SK-N-SH (cell line): ENCODE data around the gene DAZAP2. TPM values are rescaled to one million over a fixed set of nuclear protein-coding genes. Genes with fewer than 3 reads are reported as not detected.

Experiments used
- CTCF ChIA-PET: fragments of 300-600, 350-600 bp; formaldehyde crosslinking; extraction: SDS; loops from one replicate; lab custom pipeline; 2021; lab: Yijun Ruan, JAX
- POLR2A ChIA-PET: fragments of 350-600 bp; sonication (Branson Sonifier 250); formaldehyde crosslinking; extraction: SDS; loops from one replicate; lab custom pipeline; 2020; ENCODE audit warnings: antibody characterized with exemption, inconsistent platforms; lab: Yijun Ruan, JAX
- DNase-seq: peaks from one replicate; pipeline ENCODE4 v3.0.0; 2012
- H2AFZ ChIP-seq: fragments of 200-600 bp; sonication (generic); 2 replicates; pipeline ENCODE4 v1.8.1; 2016; ENCODE audit warnings: antibody characterized with exemption, mild to moderate bottlenecking, low read depth
- H3F3A ChIP-seq: fragments of 200-600 bp; sonication (generic); replicated peaks from 2 replicates; pipeline ENCODE3; 2016; ENCODE audit warnings: antibody characterized with exemption, mild to moderate bottlenecking; ENCODE audit not compliant: insufficient read depth
- H3K27ac ChIP-seq, 2 experiments: fragments of 200-500 bp in 1 of 2; fragments of 200-600 bp in 1 of 2; sonication (Bioruptor generic) in 1 of 2; sonication (generic), shearing (Covaris generic) in 1 of 2; 2 replicates each; pipeline versions ENCODE4 v1.5.1 to v1.6.1; 2014 to 2016; ENCODE audit warnings: low read depth in 2 of 2, inconsistent platforms in 1 of 2, low read length in 1 of 2, mild to moderate bottlenecking in 1 of 2, mixed read lengths in 1 of 2
- H3K27me3 ChIP-seq: fragments of 200-600 bp; sonication (generic), shearing (Covaris generic); 2 replicates; pipeline ENCODE4 v1.6.1; 2016; ENCODE audit warnings: mixed run types; ENCODE audit not compliant: insufficient read depth
- H3K36me3 ChIP-seq, 2 experiments: fragments of 200-500 bp in 1 of 2; fragments of 200-600 bp in 1 of 2; sonication (Bioruptor generic) in 1 of 2; sonication (generic) in 1 of 2; replicated peaks in 1 of 2; 2 replicates each; pipeline versions ENCODE3 to v1.5.1; 2014 to 2016; ENCODE audit warnings: low read length in 1 of 2, mild to moderate bottlenecking in 1 of 2; ENCODE audit not compliant: insufficient read depth in 2 of 2, control insufficient read depth in 1 of 2
- H3K4me1 ChIP-seq, 2 experiments: fragments of 200-500 bp in 1 of 2; fragments of 200-600 bp in 1 of 2; sonication (Bioruptor generic) in 1 of 2; sonication (generic), shearing (Covaris generic) in 1 of 2; 2 replicates each; pipeline versions ENCODE4 v1.5.1 to v1.6.1; 2014 to 2016; ENCODE audit warnings: low read depth in 1 of 2, low read length in 1 of 2, mixed run types in 1 of 2; ENCODE audit not compliant: insufficient read depth in 2 of 2, control insufficient read depth in 1 of 2
- H3K4me2 ChIP-seq: fragments of 200-600 bp; sonication (generic), shearing (Covaris generic); 2 replicates; pipeline ENCODE4 v1.6.1; 2017; ENCODE audit warnings: mixed run types
- H3K4me3 ChIP-seq, 2 experiments: fragments of 200-500 bp in 1 of 2; fragments of 200-600 bp in 1 of 2; sonication (Bioruptor generic) in 1 of 2; sonication (generic), shearing (Covaris generic) in 1 of 2; 2 replicates each; pipeline versions ENCODE4 v1.5.1 to v1.8.1; 2014 to 2016; ENCODE audit warnings: low read depth in 2 of 2, inconsistent platforms in 1 of 2, low read length in 1 of 2, mild to moderate bottlenecking in 1 of 2, mixed read lengths in 1 of 2, moderate library complexity in 1 of 2
- H3K79me2 ChIP-seq: fragments of 200-600 bp; sonication (generic); 2 replicates; pipeline ENCODE4 v1.8.1; 2017; ENCODE audit warnings: mild to moderate bottlenecking; ENCODE audit not compliant: insufficient read depth
- H3K9ac ChIP-seq: fragments of 200-600 bp; sonication (generic); 2 replicates; pipeline ENCODE4 v1.6.1; 2017; ENCODE audit warnings: mixed run types
- H3K9me2 ChIP-seq: fragments of 200-600 bp; sonication (generic); 2 replicates; pipeline ENCODE4 v1.6.1; 2017; ENCODE audit warnings: mixed run types
- H3K9me3 ChIP-seq: fragments of 200-600 bp; sonication (generic); 2 replicates; pipeline ENCODE4 v1.6.1; 2017; ENCODE audit warnings: mixed run types, mild to moderate bottlenecking, moderate library complexity
- H4K20me1 ChIP-seq: fragments of 200-600 bp; sonication (generic); 2 replicates; pipeline ENCODE4 v1.6.1; 2017; ENCODE audit warnings: mild to moderate bottlenecking, mixed run types; ENCODE audit not compliant: insufficient read depth
- EP300 ChIP-seq, 2 experiments: IDR thresholded peaks; 2 replicates each; pipeline versions ENCODE4 v1.4.0 to v1.6.1; 2012; ENCODE audit warnings: borderline replicate concordance in 1 of 2, low read depth in 1 of 2, low read length in 1 of 2
- FOSL2 ChIP-seq: IDR thresholded peaks from 2 replicates; pipeline ENCODE4 v1.4.0; 2012; ENCODE audit warnings: low read depth, mild to moderate bottlenecking, moderate library complexity, borderline replicate concordance
- FOXJ3 ChIP-seq: sonication (generic); formaldehyde crosslinking; IDR thresholded peaks from 2 replicates; pipeline ENCODE4 v1.5.1; 2020; ENCODE audit warnings: mild to moderate bottlenecking, missing genetic modification reagents
- FOXM1 ChIP-seq: IDR thresholded peaks from 2 replicates; pipeline ENCODE4 v1.4.0; 2012; ENCODE audit warnings: low read depth, mild to moderate bottlenecking
- GATA2 ChIP-seq: sonication (generic); formaldehyde crosslinking; IDR thresholded peaks from 2 replicates; pipeline ENCODE4 v1.5.0; 2020; ENCODE audit warnings: mild to moderate bottlenecking, missing genetic modification reagents
- JUND ChIP-seq: IDR thresholded peaks from 2 replicates; pipeline ENCODE4 v1.4.0; 2012
- MEF2A ChIP-seq: IDR thresholded peaks from 2 replicates; pipeline ENCODE4 v1.4.0; 2012; ENCODE audit warnings: low read depth, borderline replicate concordance
- MXI1 ChIP-seq: IDR thresholded peaks from 2 replicates; pipeline ENCODE4 v1.6.1; 2012; ENCODE audit warnings: mild to moderate bottlenecking, low read depth, low read length, improper control_type of control experiment
- RXRA ChIP-seq: IDR thresholded peaks from 2 replicates; pipeline ENCODE4 v1.4.0; 2012; ENCODE audit warnings: low read depth, mild to moderate bottlenecking, borderline replicate concordance
- SIN3A ChIP-seq: IDR thresholded peaks from 2 replicates; pipeline ENCODE4 v1.6.1; 2012; ENCODE audit warnings: low read depth, mild to moderate bottlenecking, low read length, moderate library complexity, borderline replicate concordance
- TCF12 ChIP-seq: IDR thresholded peaks from 2 replicates; pipeline ENCODE4 v1.4.0; 2012
- WGBS: methylation state at CpG from one replicate; pipeline ENCODE4 v1.1.6; 2017; ENCODE audit warnings: low lambda C conversion rate; 5-methylcytosine and 5-hydroxymethylcytosine counted together
- polyA plus RNA-seq, 3 experiments: library from polyadenylated mRNA; depleted of rRNA; stranded (reverse); fragments of >200 nt; gene quantifications; 2 replicates each; pipeline ENCODE4 v1.2.3, GENCODE V29; 2012
- TF ChIP-seq, protein P1 (sequence below): IDR thresholded peaks from 2 replicates; pipeline ENCODE4 v1.4.0; 2012; ENCODE audit warnings: low read depth, borderline replicate concordance
- TF ChIP-seq, protein P2 (sequence below): fragments of 150-350 bp; IDR thresholded peaks from 2 replicates; pipeline ENCODE4 v1.6.1; 2016; ENCODE audit warnings: mild to moderate bottlenecking, low read depth, low read length
- TF ChIP-seq, protein P3 (sequence below): IDR thresholded peaks from 2 replicates; pipeline ENCODE4 v1.6.1; 2012; ENCODE audit warnings: mild to moderate bottlenecking, low read depth, low read length, moderate library complexity
- TF ChIP-seq, protein P4 (sequence below): IDR thresholded peaks from 2 replicates; pipeline ENCODE4 v1.4.0; 2012; ENCODE audit warnings: low read depth, borderline replicate concordance
- TF ChIP-seq, protein P5 (sequence below): fragments of 200-600 bp; sonication (generic); IDR thresholded peaks from 2 replicates; pipeline ENCODE4 v1.6.1; 2017; ENCODE audit warnings: antibody characterized with exemption, mild to moderate bottlenecking, moderate library complexity

Gene DAZAP2
- polyA plus RNA-seq, 1 of the 3 experiments (the other 2 are of a cell fraction): 274 TPM

DNA sequence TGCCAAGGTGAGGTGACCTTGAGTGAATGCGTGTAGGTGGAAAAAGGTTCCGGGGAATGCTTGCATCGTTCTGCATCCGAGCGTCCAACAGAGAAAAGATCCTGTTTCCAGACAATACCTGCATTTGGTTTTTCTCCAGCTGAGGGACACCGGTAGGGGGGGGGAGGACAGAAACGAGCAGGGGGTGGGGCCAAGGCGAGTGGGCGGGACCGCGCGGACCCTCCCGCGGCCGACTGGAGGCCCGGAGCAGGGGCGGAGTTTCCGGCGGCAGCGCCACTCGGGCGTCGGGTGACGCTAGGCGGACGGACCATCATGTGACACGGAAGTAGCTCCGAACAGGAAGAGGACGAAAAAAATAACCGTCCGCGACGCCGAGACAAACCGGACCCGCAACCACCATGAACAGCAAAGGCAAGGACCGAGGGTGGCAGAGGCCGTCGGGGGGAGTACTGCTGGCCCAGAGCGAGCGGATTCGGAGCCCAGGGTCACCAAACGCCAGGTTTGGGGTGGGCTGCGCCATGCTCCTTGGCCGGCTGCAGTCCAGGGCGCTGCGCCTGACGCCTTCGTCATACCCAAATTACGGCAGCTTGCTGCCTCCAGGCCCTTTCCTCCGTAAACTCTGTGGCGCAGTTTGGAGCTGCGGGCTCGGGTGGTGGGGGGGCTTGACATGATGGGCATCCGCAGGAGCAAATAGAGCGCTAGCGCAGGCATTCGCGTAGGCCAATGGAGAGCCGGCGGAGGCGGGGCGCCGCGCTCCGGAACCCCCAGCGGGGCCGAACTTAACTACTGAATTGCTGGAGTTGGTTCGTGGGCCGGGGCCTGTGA lies at the start of gene DAZAP2 (continued):
- TF ChIP-seq, protein P1, sequence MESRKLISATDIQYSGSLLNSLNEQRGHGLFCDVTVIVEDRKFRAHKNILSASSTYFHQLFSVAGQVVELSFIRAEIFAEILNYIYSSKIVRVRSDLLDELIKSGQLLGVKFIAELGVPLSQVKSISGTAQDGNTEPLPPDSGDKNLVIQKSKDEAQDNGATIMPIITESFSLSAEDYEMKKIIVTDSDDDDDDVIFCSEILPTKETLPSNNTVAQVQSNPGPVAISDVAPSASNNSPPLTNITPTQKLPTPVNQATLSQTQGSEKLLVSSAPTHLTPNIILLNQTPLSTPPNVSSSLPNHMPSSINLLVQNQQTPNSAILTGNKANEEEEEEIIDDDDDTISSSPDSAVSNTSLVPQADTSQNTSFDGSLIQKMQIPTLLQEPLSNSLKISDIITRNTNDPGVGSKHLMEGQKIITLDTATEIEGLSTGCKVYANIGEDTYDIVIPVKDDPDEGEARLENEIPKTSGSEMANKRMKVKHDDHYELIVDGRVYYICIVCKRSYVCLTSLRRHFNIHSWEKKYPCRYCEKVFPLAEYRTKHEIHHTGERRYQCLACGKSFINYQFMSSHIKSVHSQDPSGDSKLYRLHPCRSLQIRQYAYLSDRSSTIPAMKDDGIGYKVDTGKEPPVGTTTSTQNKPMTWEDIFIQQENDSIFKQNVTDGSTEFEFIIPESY: no peak
- TF ChIP-seq RXRA: no peak
- no peak for TF ChIP-seq GATA2

DNA sequence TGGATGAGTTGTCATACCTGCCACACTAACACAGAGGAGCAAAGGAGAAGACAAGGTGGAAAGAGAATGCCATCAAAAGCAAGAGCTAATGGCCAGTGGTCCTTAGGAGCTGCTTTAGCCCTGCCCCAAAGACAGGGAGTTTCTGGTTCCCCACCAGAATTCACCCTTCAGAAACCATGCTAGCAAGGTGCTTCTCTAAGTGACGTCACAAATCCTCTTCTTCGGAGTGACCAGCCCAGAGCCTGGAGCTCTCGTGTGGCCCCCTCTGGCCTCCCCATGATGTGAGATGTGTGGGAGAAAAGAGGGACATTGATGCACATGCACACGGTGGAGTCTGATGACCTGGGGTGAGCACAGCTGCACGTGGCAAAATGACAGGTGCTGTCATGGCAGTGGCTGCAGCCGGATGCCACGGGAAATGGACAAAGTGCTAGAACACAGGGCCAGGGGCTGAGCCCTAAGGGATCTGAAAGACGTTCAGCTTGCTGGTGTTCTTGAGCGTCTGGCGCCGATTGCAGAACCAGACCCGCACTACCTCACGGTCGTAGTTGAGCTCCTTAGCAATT lies 48.8 kb upstream of the DAZAP2 start:
- POLR2A ChIA-PET: no interaction called here
- H2AFZ ChIP-seq: no peak overlapping the region
- H3K4me2 ChIP-seq: no peak overlapping the region
- no peaks in the 10 kb centered on the region for H3K4me1 ChIP-seq
- no peak for DNase-seq
- CTCF ChIA-PET: no interaction called here
- no peak overlapping the region for H3K9ac ChIP-seq
- H3F3A ChIP-seq: no peaks in the 10 kb centered on the region
- H3K27ac ChIP-seq: no peak overlapping the region
- H3K9me3 ChIP-seq: no peaks in the 10 kb centered on the region
- H3K27me3 ChIP-seq: no peaks in the 10 kb centered on the region
- no peaks in the 10 kb centered on the region for H3K36me3 ChIP-seq
- WGBS: 87% methylated on average over 14 of the region's 14 CpGs
- no peaks in the 10 kb centered on the region for H3K9me2 ChIP-seq
- no peak overlapping the region for H3K4me3 ChIP-seq
- TF ChIP-seq, protein P2, sequence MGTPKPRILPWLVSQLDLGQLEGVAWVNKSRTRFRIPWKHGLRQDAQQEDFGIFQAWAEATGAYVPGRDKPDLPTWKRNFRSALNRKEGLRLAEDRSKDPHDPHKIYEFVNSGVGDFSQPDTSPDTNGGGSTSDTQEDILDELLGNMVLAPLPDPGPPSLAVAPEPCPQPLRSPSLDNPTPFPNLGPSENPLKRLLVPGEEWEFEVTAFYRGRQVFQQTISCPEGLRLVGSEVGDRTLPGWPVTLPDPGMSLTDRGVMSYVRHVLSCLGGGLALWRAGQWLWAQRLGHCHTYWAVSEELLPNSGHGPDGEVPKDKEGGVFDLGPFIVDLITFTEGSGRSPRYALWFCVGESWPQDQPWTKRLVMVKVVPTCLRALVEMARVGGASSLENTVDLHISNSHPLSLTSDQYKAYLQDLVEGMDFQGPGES: no peak
- TF ChIP-seq FOXJ3 (CRISPR knock-in tag): no peak
- no peak for TF ChIP-seq MEF2A
- TF ChIP-seq, protein P3, sequence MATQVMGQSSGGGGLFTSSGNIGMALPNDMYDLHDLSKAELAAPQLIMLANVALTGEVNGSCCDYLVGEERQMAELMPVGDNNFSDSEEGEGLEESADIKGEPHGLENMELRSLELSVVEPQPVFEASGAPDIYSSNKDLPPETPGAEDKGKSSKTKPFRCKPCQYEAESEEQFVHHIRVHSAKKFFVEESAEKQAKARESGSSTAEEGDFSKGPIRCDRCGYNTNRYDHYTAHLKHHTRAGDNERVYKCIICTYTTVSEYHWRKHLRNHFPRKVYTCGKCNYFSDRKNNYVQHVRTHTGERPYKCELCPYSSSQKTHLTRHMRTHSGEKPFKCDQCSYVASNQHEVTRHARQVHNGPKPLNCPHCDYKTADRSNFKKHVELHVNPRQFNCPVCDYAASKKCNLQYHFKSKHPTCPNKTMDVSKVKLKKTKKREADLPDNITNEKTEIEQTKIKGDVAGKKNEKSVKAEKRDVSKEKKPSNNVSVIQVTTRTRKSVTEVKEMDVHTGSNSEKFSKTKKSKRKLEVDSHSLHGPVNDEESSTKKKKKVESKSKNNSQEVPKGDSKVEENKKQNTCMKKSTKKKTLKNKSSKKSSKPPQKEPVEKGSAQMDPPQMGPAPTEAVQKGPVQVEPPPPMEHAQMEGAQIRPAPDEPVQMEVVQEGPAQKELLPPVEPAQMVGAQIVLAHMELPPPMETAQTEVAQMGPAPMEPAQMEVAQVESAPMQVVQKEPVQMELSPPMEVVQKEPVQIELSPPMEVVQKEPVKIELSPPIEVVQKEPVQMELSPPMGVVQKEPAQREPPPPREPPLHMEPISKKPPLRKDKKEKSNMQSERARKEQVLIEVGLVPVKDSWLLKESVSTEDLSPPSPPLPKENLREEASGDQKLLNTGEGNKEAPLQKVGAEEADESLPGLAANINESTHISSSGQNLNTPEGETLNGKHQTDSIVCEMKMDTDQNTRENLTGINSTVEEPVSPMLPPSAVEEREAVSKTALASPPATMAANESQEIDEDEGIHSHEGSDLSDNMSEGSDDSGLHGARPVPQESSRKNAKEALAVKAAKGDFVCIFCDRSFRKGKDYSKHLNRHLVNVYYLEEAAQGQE: no peak
- no peak for TF ChIP-seq JUND
- TF ChIP-seq, protein P4, sequence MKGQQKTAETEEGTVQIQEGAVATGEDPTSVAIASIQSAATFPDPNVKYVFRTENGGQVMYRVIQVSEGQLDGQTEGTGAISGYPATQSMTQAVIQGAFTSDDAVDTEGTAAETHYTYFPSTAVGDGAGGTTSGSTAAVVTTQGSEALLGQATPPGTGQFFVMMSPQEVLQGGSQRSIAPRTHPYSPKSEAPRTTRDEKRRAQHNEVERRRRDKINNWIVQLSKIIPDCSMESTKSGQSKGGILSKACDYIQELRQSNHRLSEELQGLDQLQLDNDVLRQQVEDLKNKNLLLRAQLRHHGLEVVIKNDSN: no peak
- TF ChIP-seq EP300 (IDR thresholded peaks at IDR 0.05; ENCODE audit: borderline replicate concordance in 1 of 2, low read depth in 1 of 2, low read length in 1 of 2): no peak
- TF ChIP-seq GATA2: no peak
- TF ChIP-seq, protein P5, sequence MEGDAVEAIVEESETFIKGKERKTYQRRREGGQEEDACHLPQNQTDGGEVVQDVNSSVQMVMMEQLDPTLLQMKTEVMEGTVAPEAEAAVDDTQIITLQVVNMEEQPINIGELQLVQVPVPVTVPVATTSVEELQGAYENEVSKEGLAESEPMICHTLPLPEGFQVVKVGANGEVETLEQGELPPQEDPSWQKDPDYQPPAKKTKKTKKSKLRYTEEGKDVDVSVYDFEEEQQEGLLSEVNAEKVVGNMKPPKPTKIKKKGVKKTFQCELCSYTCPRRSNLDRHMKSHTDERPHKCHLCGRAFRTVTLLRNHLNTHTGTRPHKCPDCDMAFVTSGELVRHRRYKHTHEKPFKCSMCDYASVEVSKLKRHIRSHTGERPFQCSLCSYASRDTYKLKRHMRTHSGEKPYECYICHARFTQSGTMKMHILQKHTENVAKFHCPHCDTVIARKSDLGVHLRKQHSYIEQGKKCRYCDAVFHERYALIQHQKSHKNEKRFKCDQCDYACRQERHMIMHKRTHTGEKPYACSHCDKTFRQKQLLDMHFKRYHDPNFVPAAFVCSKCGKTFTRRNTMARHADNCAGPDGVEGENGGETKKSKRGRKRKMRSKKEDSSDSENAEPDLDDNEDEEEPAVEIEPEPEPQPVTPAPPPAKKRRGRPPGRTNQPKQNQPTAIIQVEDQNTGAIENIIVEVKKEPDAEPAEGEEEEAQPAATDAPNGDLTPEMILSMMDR: no peak
- TF ChIP-seq FOXM1: no peak
- TF ChIP-seq TCF12: no peak
- no peak for TF ChIP-seq FOSL2
- no peak for TF ChIP-seq MXI1
- TF ChIP-seq SIN3A: no peak
- no peak for TF ChIP-seq RXRA
- no peaks in the 10 kb centered on the region for H4K20me1 ChIP-seq
- H3K79me2 ChIP-seq: no peaks in the 10 kb centered on the region
